Thoracic aorta (tissue), 2 donors: ENCODE measurements around the gene SPPL2C. TPM values are rescaled to one million over a fixed set of nuclear protein-coding genes. Genes with fewer than 3 reads are reported as not detected.

Experiments
- ATAC-seq: fragments of 150-250 bp; one replicate; pipeline ENCODE4 v1.8.0; 2017; ENCODE audit warnings: low read depth; ENCODE audit not compliant: insufficient number of reproducible peaks, low FRiP score
- DNase-seq: peaks from one replicate; pipeline ENCODE4 v3.0.0-alpha.2; 2020; ENCODE audit warnings: low spot score
- H3K27ac ChIP-seq, 2 donors: fragments of 200-600 bp; sonication (generic); 1 replicate in 1 of 2; 2 replicates in 1 of 2; pipeline ENCODE4 v1.5.1; 2016; ENCODE audit warnings: mild to moderate bottlenecking in 2 of 2, moderate library complexity in 2 of 2
- H3K27me3 ChIP-seq: fragments of 200-600 bp; sonication (generic); replicated peaks from 2 replicates; pipeline ENCODE4 v1.6.0; 2016; ENCODE audit warnings: mild to moderate bottlenecking; ENCODE audit not compliant: insufficient read depth
- H3K36me3 ChIP-seq: fragments of 200-600 bp; sonication (generic); one replicate; pipeline ENCODE4 v1.5.1; 2016
- H3K4me1 ChIP-seq, 2 donors: fragments of 200-600 bp; sonication (generic); 1 replicate in 1 of 2; 2 replicates in 1 of 2; pipeline versions ENCODE4 v1.5.1 to v1.6.0; 2016; ENCODE audit warnings: low read depth in 2 of 2, mild to moderate bottlenecking in 1 of 2; ENCODE audit not compliant: control insufficient read depth in 1 of 2
- H3K4me3 ChIP-seq: fragments of 200-600 bp; sonication (generic); 2 replicates; pipeline ENCODE4 v1.5.1; 2016; ENCODE audit warnings: mild to moderate bottlenecking
- H3K9me3 ChIP-seq: fragments of 200-600 bp; sonication (generic); 2 replicates; pipeline ENCODE4 v1.5.1; 2016
- total RNA-seq, 2 donors: library from RNA; depleted of rRNA; stranded (reverse); fragments of >200 nt; gene quantifications; one replicate each; pipeline versions ENCODE4 v1.1.0 to v1.2.3, GENCODE V29; 2016
- TF ChIP-seq, protein P1 (sequence below): fragments of 200-600 bp; sonication (generic); IDR thresholded peaks from one replicate; pipeline ENCODE4 v1.5.1; 2019; ENCODE audit warnings: antibody characterized with exemption

Gene SPPL2C
- total RNA-seq, 2 donors from 2014 or later = not detected

GRCh38 chr17:45818699-45819098 lies 26.0 kb upstream of the SPPL2C start:
- Histone ChIP-seq H3K36me3 (no peaks in the 10 kb centered on the region), H3K27ac (no peak overlapping the region), H3K27me3 (no peaks in the 10 kb centered on the region), H3K4me1 (peaks cover 0 to 15% of the 10 kb centered on the region in 2 donors), H3K9me3 (no peaks in the 10 kb centered on the region), H3K4me3 (no peak overlapping the region)
- ATAC-seq (no peak), DNase-seq (no peak)
- TF ChIP-seq, protein P1, sequence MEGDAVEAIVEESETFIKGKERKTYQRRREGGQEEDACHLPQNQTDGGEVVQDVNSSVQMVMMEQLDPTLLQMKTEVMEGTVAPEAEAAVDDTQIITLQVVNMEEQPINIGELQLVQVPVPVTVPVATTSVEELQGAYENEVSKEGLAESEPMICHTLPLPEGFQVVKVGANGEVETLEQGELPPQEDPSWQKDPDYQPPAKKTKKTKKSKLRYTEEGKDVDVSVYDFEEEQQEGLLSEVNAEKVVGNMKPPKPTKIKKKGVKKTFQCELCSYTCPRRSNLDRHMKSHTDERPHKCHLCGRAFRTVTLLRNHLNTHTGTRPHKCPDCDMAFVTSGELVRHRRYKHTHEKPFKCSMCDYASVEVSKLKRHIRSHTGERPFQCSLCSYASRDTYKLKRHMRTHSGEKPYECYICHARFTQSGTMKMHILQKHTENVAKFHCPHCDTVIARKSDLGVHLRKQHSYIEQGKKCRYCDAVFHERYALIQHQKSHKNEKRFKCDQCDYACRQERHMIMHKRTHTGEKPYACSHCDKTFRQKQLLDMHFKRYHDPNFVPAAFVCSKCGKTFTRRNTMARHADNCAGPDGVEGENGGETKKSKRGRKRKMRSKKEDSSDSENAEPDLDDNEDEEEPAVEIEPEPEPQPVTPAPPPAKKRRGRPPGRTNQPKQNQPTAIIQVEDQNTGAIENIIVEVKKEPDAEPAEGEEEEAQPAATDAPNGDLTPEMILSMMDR = no peak

DNA sequence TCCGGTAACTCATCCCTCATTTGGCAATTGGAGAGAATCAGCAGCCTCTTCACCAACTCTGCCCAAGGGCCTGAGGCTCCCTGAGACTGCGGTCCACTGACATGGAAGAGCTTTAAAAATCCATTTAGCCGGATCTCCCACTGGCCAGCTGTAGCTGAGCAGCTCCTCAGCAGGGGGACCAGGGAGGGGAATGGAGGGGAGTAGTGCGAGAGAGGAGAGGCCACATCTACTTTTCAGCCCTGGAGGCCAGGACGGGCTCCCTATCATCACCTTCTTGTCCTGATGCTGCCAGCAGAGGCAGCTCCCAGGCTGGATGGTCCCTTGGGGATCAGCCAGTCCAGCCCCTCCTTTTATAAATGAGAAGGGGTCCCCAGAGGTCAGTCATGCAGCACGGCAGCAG lies 25.0 kb upstream of the SPPL2C start:
- ATAC-seq (no peak), DNase-seq (no peak)
- TF ChIP-seq, protein P1 = no peak
- H3K27ac ChIP-seq = no peak overlapping the region
- no peak overlapping the region for H3K4me3 ChIP-seq
- H3K4me1 ChIP-seq = peaks cover 0 to 8% of the 10 kb centered on the region in 2 donors
- no peaks in the 10 kb centered on the region for H3K27me3 ChIP-seq
- no peaks in the 10 kb centered on the region for H3K9me3 ChIP-seq
- no peaks in the 10 kb centered on the region for H3K36me3 ChIP-seq

GRCh38 chr17:45820052-45820780 lies 24.5 kb upstream of the SPPL2C start:
- DNase-seq = no peak
- TF ChIP-seq, protein P1 = no peak
- no peak overlapping the region for H3K27ac ChIP-seq
- no peak for ATAC-seq
- peaks cover 0 to 3% of the 10 kb centered on the region in 2 donors for H3K4me1 ChIP-seq
- no peak overlapping the region for H3K4me3 ChIP-seq
- H3K9me3 ChIP-seq = no peaks in the 10 kb centered on the region
- H3K36me3 ChIP-seq = no peaks in the 10 kb centered on the region
- H3K27me3 ChIP-seq = no peaks in the 10 kb centered on the region

DNA sequence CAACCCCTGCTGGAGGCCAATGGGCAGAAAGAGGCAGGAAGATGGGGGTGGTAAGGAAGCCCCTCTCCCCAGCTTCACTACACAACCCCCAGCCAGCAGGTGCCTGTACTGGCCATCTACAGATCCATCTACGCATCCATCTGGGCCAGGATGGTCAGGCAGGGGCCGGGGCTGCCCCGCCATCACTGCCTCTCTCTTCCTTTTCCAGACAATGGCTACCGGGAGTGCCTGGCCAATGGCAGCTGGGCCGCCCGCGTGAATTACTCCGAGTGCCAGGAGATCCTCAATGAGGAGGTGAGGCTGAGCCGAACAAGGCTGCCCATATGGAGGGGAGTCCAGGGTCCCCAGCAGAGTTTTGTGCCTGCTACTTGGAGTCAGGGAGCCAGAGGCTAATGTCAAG lies 23.5 kb upstream of the SPPL2C start:
- Histone ChIP-seq H3K27me3 (no peaks in the 10 kb centered on the region), H3K4me3 (no peak overlapping the region), H3K9me3 (no peaks in the 10 kb centered on the region), H3K36me3 (no peaks in the 10 kb centered on the region), H3K4me1 (no peaks in the 10 kb centered on the region), H3K27ac (no peak overlapping the region)
- ATAC-seq (no peak), DNase-seq (no peak)
- TF ChIP-seq, protein P1 = no peak

- TF ChIP-seq, protein P1 = no peak
- DNase-seq = no peak
- H3K9me3 ChIP-seq = no peaks in the 10 kb centered on the region
- no peak for ATAC-seq
- no peaks in the 10 kb centered on the region for H3K4me1 ChIP-seq
- no peaks in the 10 kb centered on the region for H3K27me3 ChIP-seq
- no peaks in the 10 kb centered on the region for H3K36me3 ChIP-seq
- no peak overlapping the region for H3K4me3 ChIP-seq
- no peak overlapping the region for H3K27ac ChIP-seq
Observed at GRCh38 chr17:45823598-45823997, 21.1 kb upstream of the SPPL2C start.
